GM12891 (cell line): ENCODE data around the gene PDZRN3.

Source experiments
- PAX5 ChIP-seq: IDR thresholded peaks from 2 replicates; pipeline ENCODE4 v1.6.1; 2011; ENCODE audit warnings: low read length, moderate library complexity, mild to moderate bottlenecking; ENCODE audit not compliant: insufficient read depth, severe bottlenecking
- POLR2A ChIP-seq: IDR thresholded peaks from 2 replicates; pipeline ENCODE4 v1.6.1; 2011; ENCODE audit warnings: low read depth, low read length, control low read depth
- POLR2AphosphoS5 ChIP-seq: IDR thresholded peaks from 2 replicates; pipeline ENCODE4 v1.6.1; 2011; ENCODE audit warnings: low read depth, low read length, control low read depth
- POU2F2 ChIP-seq: IDR thresholded peaks from 2 replicates; pipeline ENCODE4 v1.6.1; 2011; ENCODE audit warnings: low read depth, mild to moderate bottlenecking, control low read depth, low read length, moderate library complexity
- SPI1 ChIP-seq: IDR thresholded peaks from 2 replicates; pipeline ENCODE4 v1.6.1; 2011; ENCODE audit warnings: low read depth, low read length, control low read depth
- TAF1 ChIP-seq: IDR thresholded peaks from 2 replicates; pipeline ENCODE4 v1.6.1; 2011; ENCODE audit warnings: low read depth, low read length, control low read depth

GRCh38 chr3:73605412-73605811 lies 19.3 kb downstream of the PDZRN3 start:
- TF ChIP-seq POU2F2 (no peak), POLR2A (no peak), POLR2AphosphoS5 (no peak), PAX5 (no peak), SPI1 (no peak), TAF1 (no peak)
